Muscle of arm (tissue), 14 donors: ENCODE measurements around the gene KRI1. TPM values are rescaled to one million over a fixed set of nuclear protein-coding genes. Genes with fewer than 3 reads are reported as not detected.

Source experiments
- DNase-seq: peaks from one replicate; pipeline ENCODE4 v3.0.0-alpha.2; 2013
- long read RNA-seq, 11 donors: transcript quantifications; one replicate each; lab custom pipeline, GENCODE V29; 2026
- polyA plus RNA-seq, 12 donors: library from polyadenylated mRNA; unstranded; fragments of 120-200 nt; gene quantifications; one replicate each; pipeline ENCODE4 v1.2.1, GENCODE V29; 2013; ENCODE audit not compliant: insufficient read length in 12 of 12

The KRI1 gene
- polyA plus RNA-seq = 10 to 100 TPM in 11 of 12 donors, not detected in 1; 15.9 to 47.3 (median 22.8) TPM
- long read RNA-seq, donor 1 = 0 reads
- long read RNA-seq, donor 2, partial matches to known transcripts = 0 of 3 reads
- long read RNA-seq, donor 2, other reads (novel, unspliced or antisense) = 0 of 3 reads
- long read RNA-seq, donor 3, partial matches to known transcripts = 0 of 2 reads
- long read RNA-seq, donor 3, other reads (novel, unspliced or antisense) = 0 of 2 reads
- long read RNA-seq, donor 4 = 0 reads
- long read RNA-seq, donor 5, partial matches to known transcripts = 0 of 2 reads
- long read RNA-seq, donor 5, other reads (novel, unspliced or antisense) = 0 of 2 reads
- long read RNA-seq, donor 6, partial matches to known transcripts = 0 of 1 reads
- long read RNA-seq, donor 6, other reads (novel, unspliced or antisense) = 0 of 1 reads
- long read RNA-seq, donor 7 = 0 reads
- long read RNA-seq, donor 8, partial matches to known transcripts = 0 of 1 reads
- long read RNA-seq, donor 8, other reads (novel, unspliced or antisense) = 0 of 1 reads
- long read RNA-seq, donor 9, partial matches to known transcripts = 0 of 2 reads
- long read RNA-seq, donor 9, other reads (novel, unspliced or antisense) = 0 of 2 reads
- long read RNA-seq, donor 10 = 0 reads
- long read RNA-seq, donor 11, partial matches to known transcripts = 0 of 2 reads
- long read RNA-seq, donor 11, other reads (novel, unspliced or antisense) = 0 of 2 reads

DNA sequence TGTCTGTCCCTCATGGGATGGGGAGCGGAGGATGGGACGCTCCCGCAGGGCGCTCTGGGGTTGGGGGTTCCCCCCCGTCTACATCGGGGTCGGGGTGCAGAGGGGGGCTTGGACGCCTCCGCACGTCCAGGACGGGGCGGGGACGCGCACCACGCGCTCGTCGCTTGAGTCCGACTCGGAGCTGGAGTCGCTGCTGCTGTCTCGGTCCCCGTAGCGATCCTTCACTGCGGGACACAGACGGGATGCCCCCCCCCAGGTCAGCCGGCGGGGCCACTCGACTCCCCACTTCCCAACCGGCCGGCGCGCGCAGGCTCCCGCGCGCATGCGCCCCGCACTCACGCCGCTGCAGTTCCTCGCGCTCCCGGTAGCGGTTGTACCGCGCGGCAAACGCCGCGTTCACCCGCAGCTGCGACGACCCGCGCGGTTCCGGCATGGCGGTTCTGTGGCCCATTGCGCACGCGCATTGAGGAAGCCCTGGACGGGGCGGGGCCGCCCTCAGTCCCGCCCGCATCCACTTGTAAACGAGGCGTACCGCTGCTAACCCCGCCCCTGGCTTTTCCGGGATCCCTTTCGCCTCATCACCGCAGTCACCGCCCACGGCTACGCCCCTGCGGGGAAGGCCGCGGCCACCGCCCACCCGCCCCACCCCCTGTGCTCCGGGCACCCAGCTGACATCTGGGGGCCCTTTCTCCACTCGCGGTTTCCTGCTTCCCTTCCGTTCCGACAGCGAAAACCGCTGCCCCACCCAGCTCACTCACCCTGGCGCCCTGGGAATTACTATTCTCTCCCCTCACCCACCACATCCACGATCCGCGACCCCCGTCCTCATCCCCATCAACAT lies at the start of gene KRI1:
KRI1 (minus strand) TSS at position 444 of the 841 bp plus-strand sequence; CDS start at position 433, 11 bp downstream.
- peak; percentile 98 for DNase-seq

DNA sequence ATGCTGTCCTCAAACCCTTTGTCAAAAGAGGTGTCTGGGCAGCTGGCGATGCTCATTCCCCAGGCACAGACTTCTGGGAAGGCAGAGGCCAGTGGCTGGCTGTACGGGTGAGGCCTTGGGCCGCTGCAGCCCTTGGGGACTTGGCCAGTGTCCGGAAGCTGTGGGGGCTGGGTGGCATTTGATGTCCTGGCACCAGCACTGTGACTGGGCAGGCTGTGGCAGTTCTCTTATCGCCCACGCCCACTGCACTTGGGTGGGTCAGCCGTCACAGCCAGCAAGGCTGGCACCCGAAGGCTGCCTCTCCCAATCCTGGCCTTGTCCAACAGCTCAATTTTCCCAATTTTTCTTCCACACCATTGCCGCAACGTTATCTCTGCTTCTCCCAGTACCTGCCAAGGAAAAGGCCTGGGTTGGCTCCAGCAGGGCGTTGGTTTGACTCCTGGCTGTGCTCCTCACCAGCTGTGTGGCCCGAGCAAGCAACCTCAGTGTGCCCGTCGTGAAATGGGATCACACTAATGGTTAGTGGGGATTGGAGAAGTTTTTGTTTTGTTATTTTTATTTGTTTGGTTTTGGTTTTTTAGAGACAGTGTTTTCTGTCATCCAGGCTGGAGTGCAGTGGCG lies 46.8 kb upstream of the KRI1 start:
- no peak for DNase-seq

DNA sequence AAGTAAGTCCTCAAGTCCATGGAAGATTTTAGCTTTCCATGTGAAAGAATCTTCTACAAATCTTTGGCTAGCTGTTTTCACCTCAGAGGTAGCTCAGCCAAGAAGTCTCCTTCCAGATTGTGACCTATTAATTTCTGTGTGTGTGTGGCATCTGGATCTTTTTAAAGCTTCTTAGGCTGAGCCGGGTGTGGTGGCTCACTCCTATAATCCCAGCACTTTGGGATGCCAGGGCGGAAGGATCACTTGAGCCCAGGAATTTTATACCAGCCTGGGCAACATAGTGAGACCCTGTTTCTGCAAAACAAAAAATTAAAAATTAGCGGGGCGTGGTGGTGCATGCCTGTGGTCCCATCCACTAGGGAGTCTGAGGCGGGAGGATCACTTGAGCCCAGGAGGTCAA lies 46.1 kb upstream of the KRI1 start:
- DNase-seq = no peak

DNA sequence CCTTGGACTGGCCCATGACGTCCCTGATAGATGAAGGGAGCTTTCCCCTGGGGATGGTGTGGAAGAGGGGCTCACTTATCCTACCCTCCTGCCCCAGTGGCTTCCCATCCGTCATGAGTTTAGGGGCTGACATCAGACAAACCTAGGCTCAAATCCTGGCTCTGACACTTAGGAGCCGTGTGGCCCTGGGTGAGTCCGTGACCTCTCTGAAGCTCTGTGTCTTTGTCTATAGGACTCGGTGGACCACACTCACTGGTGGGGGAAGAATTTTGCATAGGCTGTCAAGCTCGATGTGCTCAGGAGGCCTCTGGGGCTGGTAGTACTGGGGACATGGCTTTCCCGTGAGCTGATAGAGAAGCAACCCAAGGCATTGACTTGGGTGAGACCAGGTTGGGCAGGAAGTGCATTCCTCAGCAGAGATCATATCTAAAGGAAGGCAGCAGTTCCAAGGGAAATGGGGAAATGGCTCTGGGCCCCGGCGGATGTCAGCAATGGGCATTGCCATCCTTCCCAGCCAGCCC lies 38.7 kb upstream of the KRI1 start:
- DNase-seq = no peak

DNA sequence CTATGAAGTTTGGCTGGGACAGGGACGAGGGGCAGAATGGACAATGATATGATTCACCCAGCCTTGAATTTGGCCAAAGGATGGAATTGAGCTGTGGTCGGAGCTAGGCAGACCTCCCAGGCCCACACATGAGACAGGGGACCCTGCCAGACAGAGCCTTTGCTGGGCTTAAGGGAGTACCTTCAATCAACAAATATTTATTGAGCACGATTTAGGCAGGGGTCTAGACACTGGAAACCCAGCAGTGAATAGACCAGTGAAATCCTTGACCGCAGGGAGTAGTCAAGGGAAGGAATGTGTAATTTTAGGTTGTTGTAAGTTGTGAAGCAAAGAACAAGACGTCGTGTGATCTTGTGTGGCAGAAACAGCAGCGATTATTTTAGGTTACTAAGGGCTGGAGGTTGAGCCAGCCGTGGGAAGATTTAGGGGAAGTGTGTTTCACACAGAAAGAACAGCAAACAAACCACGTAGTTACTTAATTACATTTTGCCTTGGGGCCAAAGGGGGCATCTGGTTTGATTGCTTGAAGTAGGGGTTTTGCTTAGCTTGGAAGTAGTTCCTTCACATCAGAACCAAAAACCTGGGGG lies 38.2 kb upstream of the KRI1 start:
- no peak for DNase-seq

DNA sequence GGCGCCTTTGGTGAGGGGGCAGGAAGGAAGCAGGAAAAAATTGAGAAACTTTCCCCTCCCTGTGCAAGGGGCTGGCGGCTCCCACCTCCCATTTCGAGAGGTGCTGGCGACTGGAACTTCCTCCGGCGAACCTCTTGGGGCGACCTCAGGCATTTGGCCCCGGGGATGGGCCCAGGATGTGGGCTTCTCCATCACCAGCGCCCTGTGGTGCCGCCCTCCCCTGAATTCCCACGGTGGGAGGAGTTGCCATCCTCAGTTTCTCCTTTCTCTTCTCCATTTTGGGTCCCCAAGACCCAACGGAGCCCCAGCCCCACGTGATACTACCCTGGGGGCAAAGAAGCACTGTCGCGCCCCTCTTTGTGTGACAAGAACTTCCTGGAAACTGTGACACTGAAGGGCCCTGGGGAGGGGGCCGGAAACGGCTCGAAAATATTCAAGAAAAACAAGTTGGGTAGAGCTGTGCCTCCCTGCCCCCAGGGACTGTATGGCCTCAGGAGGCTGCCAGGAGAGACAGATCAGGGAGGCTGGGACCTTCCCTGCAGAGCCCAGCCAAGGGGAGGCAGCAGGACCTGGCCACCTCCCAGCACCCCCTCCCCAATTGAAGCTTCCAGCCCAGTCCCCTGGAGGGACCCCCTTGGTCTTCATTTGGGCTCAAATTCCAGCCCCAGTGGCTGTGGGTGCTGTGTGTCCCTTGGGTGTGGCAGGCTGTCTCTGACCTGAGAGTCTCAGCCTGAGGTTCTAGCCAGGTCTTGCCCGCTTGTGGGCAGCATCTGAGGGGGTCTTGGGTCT lies 37.5 kb upstream of the KRI1 start:
- no peak for DNase-seq

DNA sequence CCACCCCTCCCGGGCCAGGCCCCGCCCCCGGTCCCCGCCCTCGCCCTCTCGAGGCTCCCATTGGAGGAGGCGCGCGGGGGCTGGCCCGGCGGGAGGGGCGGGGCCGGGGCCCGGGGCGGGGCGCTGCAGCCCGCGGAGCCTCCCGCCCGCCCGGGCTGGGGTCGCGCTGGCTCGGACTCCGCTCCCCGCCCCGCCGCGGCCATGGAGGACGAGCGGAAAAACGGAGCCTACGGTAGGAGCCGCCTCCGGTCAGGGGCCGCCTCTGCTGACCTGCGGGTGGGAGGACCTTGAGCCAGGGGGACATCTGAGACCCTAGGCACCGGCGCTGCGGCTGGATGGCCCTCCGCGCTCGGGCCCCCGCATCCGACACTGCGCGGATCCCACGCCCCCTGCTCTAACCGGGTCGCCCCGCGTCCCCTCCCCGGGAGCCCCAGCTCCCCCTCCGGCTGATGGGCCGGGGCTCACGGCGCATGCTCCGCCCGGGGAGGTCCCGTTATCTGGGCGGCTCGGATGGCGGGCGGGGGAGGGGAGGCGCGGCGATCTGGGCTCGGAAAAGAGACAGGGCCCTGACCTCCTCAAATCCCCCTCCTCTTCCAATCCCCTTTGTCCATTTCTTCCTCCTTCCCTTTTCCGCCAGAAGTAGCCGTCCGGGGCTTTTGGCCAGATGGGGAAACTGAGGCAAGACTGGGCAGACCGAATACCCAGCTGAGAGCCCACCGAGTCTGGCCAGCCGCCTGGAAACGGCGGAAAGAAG lies 36.7 kb upstream of the KRI1 start:
- DNase-seq = peak; percentile 71

DNA sequence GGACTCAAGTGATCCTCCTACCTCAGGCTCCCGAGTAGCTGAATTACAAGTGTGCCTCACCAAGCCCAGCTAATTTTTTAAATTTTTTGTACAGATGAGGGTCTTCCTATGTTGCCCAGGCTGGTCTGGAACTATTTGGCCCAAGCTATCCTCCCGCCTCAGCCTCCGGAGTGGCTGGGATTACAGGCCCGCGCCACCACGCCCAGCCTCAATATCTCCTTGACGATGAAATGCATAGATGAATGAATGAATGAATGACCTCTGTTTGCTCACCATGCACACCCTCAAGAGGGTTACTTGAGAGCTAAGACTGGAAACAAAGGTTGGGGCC lies 36.2 kb upstream of the KRI1 start:
- DNase-seq = no peak

DNA sequence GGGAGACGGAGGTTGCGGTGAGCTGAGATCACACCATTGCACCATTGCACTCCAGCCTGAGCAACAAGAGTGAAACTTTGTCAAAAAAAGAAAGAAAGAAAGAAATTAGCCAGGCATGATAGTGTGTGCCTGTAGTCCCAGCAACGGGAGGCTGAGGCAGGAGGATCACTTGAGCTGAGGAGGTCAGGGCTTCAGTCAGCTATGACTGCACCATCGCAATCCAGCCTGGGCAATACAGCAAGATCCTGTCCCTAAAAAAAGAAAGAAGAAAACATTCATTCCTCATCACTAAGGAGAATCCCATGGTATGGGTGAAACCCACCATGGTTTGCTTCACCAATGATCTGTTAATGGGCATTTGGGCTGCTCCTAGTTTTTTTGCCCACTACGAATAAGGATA lies 34.3 kb upstream of the KRI1 start:
- no peak for DNase-seq

DNA sequence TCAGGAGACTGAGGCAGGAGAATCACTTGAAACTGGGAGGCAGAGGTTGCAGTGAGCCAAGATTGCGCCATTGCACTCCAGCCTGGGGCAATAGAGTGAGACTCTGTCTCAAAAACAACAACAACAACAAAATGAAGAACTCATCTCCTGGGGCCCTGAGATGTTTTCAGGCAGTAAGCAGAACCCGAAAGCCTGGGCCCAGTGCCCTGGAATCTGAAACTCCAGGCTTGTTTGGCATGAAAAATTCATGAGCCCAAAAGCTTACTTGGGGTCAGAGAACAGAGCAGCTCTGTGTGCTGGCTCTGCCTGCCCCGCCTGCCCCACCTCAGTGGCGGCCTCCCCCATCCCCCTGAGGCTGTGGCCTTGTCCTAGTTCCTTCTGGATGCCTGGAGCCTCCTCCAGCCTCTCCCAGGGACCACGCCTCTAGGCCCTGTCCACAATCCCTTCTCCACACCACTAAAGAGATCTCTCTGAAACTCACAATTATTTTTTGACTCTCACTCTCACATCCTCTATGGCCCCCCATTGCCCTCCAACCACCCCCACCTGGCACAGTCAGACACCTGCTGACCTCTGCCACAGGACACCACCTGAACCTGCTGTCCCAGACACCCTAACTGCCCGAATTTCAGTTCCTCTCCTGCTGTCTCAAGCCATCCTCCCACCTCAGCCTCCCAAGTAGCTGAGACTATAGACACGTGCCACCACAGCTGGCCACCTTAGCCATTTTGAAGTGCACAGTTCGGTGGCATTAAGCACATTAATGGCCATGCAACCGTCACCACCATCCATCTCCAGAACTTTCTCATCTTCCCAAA lies 28.2 kb upstream of the KRI1 start:
- no peak for DNase-seq

DNA sequence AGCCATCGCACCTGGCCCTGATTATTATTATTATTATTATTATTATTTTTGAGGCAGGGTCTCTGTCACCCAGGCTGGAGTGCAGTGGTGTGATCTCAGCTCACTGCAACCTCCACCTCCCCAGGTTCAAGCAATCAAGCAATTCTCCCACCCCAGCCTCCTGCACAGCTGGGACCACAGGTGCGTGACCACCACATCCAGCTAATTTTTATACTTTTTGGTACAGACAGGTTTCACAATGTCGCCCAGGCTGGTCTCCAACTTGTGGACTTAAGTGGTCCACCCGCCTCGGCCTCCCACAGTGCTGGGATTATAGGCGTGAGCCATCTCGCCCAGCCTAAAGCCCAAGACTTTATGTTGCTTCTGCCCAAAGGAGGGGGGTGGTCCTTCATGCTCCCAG lies 27.3 kb upstream of the KRI1 start:
- DNase-seq = no peak

DNA sequence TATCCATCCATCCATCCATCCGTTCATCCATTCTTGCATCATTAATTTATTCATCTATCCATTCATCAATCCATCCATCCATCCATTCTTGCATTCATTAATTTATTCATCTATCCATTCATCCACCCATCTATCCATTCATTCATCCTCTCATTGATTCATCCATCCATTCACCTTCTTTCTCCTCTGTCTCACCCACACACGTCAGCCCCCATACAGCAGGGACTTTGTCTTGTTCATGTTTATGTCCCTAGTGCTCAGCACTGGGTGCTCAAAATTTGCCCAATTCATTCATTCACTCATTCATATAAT lies 22.0 kb upstream of the KRI1 start:
- no peak for DNase-seq

DNA sequence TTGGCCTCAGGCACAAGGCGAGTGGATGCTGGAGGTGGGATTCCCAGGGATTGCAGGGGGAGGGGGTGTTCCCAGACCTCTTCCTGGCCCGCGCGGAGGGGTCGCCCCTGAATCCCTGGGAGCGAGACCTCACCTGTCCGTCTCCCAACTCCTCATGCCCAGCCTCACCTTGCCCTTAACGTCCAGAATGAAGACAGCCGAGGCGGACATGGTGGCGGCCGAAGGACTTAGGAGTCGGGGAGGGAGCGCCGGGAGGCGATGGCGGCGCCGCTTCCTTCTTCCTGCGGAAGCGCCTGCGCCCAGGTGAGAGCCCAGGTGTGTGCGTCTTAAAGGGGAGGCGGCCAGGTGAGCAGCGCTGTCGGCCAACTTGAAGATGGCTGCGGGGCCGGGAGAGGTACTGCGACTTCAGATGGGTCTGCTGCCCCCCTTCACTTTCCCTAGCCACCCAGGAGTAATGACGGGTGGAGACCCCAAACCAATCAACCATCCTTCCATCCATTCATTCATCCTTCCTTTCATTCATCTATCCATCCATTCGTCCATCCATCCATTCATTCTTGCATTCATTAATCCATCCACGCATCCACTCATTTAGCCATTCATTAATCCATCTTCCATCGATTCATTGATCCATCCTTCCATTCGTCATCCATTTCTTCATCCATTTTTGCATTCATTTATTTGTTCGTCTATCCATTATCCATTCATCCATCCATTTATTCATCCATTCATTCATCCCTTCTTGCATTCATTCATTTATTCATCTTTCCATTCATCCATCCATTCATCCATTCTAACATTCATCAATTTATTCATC lies 21.4 kb upstream of the KRI1 start, which contains the start of gene AP1M2:
AP1M2 (minus strand) TSS at position 291 of the 817 bp plus-strand sequence; CDS start at position 210, 81 bp downstream.
- no peak for DNase-seq

DNA sequence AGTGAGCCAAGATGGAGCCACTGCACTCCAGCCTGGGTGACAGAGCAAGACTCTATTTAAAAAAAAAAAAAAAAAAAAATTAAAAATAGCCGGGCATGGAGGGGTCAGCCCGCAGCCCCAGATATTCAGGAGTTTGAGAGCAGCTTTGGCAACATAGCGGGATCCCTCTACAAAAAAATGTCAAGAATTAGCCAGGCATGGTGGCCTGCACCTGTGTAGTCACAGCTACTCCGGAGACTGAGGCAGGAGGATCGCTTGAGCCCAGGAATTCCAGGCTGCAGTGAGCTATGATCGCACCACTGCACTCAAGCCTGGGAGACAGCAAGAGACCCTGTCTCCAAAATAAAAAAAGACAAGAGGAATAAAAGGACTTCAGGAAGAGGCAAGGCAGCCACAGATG lies 20.6 kb upstream of the KRI1 start:
- DNase-seq = no peak

DNA sequence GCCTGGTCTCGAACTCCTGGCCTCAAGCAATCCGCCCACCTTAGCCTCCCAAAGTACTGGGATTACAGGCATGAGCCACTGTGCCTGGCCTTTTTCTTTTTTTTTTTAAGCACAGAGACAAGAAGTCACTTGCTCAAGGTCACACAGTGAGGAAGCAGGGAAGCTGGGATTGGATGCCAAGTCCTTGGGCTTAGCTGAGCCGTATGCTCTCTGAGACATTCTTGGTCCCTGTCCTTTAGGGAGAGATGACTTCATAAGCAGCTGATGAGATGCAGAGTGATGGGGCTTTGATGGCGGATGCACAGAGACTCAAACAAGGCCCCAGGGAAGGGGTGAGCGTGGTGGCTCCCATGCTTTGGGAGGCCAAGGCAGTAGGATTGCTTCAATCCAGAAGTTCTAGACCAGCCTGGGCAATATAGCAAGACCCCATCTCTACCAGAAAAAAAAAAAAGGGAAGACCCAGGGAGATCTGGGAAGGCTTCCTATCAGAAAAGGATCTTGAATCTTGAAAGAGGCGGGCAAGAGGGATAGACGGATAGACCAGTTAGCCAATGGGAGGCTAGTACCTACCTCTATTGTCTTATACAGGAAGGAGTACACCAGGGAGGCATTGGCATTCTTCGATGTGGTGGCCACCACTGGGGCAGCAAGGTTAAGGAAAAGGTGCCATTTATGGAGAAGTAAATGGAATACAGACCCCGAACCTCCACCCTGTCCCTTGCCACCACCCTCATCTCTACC lies 17.4 kb upstream of the KRI1 start:
- no peak for DNase-seq

DNA sequence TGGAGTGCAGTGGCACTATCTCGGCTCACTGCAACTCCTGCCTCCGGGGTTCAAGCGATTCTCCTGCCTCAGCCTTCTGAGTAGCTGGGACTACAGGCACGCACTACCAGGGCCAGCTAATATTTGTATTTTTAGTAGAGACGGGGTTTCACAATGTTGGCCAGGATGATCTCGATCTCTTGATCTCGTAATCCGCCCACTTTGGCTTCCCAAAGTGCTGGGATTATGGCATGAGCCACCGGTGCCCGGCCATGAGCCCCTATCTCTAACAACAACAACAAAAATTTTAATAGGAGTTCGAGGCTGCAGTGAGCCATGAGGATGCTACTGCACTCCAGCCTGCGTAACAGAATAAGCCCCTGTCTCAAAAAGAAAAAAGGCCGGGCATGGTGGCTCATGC lies 16.3 kb upstream of the KRI1 start:
- DNase-seq = no peak

DNA sequence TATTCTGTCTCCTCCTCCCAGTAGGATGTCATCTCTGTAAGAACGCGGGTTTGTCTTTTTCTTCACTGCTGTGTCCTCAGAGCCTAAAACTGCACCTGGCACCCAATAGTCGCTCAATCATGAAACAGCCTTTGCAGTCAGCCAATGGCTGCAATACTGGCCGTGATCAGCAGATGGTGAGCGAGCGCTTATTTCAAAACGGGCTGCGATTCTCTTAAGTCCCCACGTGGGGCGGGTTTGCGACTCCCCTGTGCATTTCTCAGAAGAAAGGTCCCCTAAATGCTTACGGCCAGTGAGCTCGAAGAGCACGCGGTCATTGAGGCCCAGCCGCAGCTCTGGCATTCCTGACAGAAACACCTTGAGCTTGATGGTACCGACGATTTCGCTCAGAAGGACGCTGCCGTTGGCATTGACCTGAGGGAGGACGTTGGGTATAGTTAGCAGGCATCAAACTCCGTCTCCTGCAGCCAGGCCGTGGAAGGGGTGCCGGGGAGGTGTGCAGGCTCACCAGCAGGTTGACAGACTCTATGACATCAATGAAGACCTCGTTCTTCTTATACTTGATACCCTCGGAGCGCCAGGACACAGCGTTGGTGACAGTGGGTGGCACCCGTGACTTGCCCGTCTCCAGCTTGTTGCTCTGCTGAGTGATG lies 15.3 kb upstream of the KRI1 start:
- DNase-seq = peak; percentile 87
